NK-92 (cell line): ENCODE results near the gene TRIM64C.
"Not testable (repeated sequence)": the region's sequence is repeated elsewhere in the genome, so short reads cannot be mapped to it uniquely, and the experiment has no call there.

Experiments used
- DNase-seq: peaks from one replicate; lab custom pipeline; 2025; ENCODE audit not compliant: unreplicated experiment; lab: John Stamatoyannopoulos, UW

The TRIM64C gene, protein sequence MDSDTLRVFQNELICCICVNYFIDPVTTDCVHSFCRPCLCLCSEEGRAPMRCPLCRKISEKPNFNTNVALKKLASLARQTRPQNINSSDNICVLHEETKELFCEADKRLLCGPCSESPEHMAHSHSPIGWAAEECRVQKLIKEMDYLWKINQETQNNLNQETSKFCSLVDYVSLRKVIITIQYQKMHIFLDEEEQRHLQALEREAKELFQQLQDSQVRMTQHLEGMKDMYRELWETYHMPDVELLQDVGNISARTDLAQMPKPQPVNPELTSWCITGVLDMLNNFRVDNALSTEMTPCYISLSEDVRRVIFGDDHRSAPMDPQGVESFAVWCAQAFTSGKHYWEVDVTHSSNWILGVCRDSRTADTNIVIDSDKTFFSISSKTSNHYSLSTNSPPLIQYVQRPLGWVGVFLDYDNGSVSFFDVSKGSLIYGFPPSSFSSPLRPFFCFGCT

DNA sequence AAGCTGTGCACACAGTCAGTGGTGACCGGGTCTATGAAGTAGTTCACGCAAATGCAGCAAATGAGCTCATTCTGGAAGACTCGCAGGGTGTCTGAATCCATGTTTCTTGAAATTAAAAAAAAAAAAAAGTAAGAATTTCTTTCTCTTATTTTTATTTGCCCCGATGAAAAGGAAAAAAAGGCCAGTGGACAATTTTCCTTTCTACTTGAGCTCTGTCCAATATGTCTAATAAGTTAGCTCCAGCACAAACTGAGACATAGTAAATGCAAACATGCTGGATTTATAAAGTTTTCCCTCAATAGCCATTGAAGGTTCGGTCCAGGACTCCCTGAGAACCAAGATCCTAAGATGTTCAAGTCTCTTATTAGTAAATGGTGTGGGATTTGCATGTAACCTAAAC lies at the start of gene TRIM64C:
Gene TRIM64C, minus strand, starts transcription at position 101 of the 400 bp plus-strand sequence. Its CDS starts 0 bp downstream, at position 101.
- not testable (repeated sequence) for DNase-seq

DNA sequence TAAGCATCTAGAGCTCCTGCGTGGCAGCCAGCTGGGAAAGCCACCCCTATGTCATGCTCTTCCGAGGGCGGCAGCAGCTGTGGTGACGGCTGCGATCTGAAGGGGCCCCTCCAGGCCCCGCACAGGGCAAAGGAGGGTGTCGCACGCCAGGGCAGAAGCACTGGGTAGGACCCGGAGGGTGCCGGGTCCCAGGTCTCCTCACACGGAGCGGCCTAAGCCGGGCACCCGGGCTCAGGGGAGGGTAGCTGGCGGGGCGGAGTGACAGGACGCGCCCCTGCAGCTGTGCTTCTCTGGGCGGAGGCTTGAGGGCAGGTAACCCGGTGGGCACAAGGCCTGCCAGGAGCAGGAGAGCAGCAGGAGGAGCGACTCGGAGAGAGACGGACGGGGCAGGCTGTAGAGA lies 43.4 kb upstream of the TRIM64C start:
- not testable (repeated sequence) for DNase-seq

DNA sequence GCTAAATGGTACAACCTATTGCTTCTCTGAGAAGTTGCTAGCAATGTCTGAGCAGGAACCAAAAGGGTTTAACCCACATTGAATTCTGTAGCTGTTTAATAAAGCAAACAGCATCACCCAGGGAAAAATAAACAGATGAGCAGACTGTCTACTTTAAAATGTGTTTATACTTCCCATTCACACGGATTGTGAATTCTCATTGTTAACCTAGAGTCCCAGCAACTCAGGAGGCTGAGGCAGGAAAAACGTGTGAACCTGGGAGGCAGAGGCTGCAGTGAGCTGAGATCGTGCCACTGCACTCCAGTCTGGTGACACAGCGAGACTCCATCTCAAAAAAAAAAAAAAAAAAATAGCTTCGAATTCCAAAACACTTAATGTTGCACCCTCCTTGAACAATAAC lies 11.0 kb upstream of the TRIM64C start:
- not testable (repeated sequence) for DNase-seq

DNA sequence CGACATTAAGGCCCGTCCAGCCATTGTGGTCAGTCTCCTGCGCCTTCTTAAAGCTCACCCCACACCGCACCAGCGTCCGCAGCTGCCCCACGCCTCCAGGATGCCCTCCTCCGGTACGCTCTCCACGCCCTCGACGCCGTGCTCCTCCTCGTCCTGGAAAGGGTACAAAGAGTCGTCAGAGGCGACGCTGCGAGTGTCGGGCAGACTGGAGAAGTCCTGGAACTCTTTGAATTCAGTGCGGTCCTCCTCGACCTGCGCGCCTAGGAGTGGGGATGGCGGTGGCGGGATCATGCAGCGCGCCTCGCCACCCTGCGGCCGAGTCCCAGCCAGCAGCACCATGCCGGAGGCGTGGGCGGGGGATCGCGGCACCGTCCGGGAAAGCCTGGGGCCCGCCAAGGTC lies 9.1 kb downstream of the TRIM64C start:
- not testable (repeated sequence) for DNase-seq

DNA sequence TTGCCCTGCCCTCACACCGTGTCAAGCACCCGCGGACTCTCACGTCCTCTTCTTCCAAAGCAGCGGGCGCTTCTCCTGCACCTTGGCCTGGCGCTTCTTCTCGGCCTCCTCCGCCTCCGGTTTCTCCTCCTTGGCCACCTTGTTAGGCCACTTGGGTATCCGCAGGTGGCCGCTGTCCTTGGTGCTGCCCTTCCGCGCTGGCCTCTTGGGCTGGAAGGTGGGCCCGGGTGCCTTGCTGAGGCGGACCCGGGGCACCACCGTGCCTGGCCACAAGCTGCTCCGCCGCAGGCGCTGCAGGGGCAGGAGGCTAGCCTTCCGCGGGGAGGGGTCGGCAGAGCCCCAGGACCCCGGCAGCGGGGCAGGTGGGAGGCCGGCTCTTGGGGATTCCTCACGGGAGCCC lies 10.7 kb downstream of the TRIM64C start:
- DNase-seq, result not testable (repeated sequence)

DNA sequence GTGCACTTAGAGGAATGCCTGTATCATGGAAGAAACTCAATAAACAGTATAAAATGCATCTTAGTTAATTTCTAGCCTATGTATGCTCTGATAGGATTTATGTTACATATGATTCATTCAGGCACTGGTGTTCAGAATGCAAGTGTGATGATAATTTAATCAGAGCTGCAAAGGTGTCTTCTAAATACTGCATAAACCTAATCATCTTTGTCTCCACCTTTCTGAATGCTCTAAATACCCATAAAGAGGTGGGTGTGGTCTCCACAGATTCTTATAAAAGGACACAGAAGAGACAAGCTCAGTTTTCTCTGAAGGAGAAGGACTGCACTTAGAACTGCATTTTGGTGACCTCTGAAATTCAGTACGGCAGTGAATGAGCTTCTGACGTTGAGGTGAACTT lies 30.4 kb downstream of the TRIM64C start, which contains the start of gene TRIM49B:
Gene TRIM49B, plus strand, starts transcription at position 301 of the 400 bp plus-strand sequence. CDS start 2,777 bp downstream, outside the sequence.
- not testable (repeated sequence) for DNase-seq
